ENCODE measurements around the gene SAMSN1. TPM values are rescaled to one million over a fixed set of nuclear protein-coding genes. Genes with fewer than 3 reads are reported as not detected.

Gene SAMSN1
- total RNA-seq, 1 donor = 149 TPM

GRCh38 chr21:14454016-14455009, 91.8 kb downstream of the SAMSN1 start:
- Histone ChIP-seq H3K9me3 (ENCODE audit: low read depth, low read length) (no peaks in the 10 kb centered on the region), H3K27me3 (ENCODE audit: insufficient read depth, low read length) (no peaks in the 10 kb centered on the region), H3K4me1 (ENCODE audit: insufficient read depth, low read length) (no peaks in the 10 kb centered on the region)

GRCh38 chr21:14453339-14454015, 92.6 kb downstream of the SAMSN1 start:
- Histone ChIP-seq H3K9me3 (ENCODE audit: low read depth, low read length) (no peaks in the 10 kb centered on the region), H3K4me1 (ENCODE audit: insufficient read depth, low read length) (no peaks in the 10 kb centered on the region), H3K4me3 (ENCODE audit: low read length) (no peak overlapping the region), H3K27me3 (ENCODE audit: insufficient read depth, low read length) (no peaks in the 10 kb centered on the region)

More at GRCh38 chr21:14454016-14455009, 91.8 kb downstream of the SAMSN1 start:
- H3K4me3 ChIP-seq (ENCODE audit: low read length) = no peak overlapping the region

- H3K9me3 ChIP-seq (ENCODE audit: low read depth, low read length) = no peaks in the 10 kb centered on the region
- H3K27me3 ChIP-seq (ENCODE audit: insufficient read depth, low read length) = no peaks in the 10 kb centered on the region
- no peaks in the 10 kb centered on the region for H3K4me1 ChIP-seq (ENCODE audit: insufficient read depth, low read length)
- H3K4me3 ChIP-seq (ENCODE audit: low read length) = no peak overlapping the region
These were observed 93.3 kb downstream of the SAMSN1 start for GRCh38 chr21:14452727-14453241.

GRCh38 chr21:14452031-14452726, 93.9 kb downstream of the SAMSN1 start:
- no peaks in the 10 kb centered on the region for H3K4me1 ChIP-seq (ENCODE audit: insufficient read depth, low read length)
- no peaks in the 10 kb centered on the region for H3K9me3 ChIP-seq (ENCODE audit: low read depth, low read length)
- no peaks in the 10 kb centered on the region for H3K27me3 ChIP-seq (ENCODE audit: insufficient read depth, low read length)
- H3K4me3 ChIP-seq (ENCODE audit: low read length) = no peak overlapping the region

GRCh38 chr21:14451546-14451945, 94.6 kb downstream of the SAMSN1 start:
- no peaks in the 10 kb centered on the region for H3K9me3 ChIP-seq (ENCODE audit: low read depth, low read length)
- no peak overlapping the region for H3K4me3 ChIP-seq (ENCODE audit: low read length)
- H3K4me1 ChIP-seq (ENCODE audit: insufficient read depth, low read length) = no peaks in the 10 kb centered on the region
- H3K27me3 ChIP-seq (ENCODE audit: insufficient read depth, low read length) = no peaks in the 10 kb centered on the region

- Histone ChIP-seq H3K4me1 (ENCODE audit: insufficient read depth, low read length) (no peaks in the 10 kb centered on the region), H3K9me3 (ENCODE audit: low read depth, low read length) (no peaks in the 10 kb centered on the region), H3K27me3 (ENCODE audit: insufficient read depth, low read length) (no peaks in the 10 kb centered on the region), H3K4me3 (ENCODE audit: low read length) (no peak overlapping the region)
These were observed 97.3 kb downstream of the SAMSN1 start for GRCh38 chr21:14448784-14449183.

GRCh38 chr21:14438211-14438610, 107.9 kb downstream of the SAMSN1 start:
- Histone ChIP-seq H3K9me3 (ENCODE audit: low read depth, low read length) (no peaks in the 10 kb centered on the region), H3K27me3 (ENCODE audit: insufficient read depth, low read length) (no peaks in the 10 kb centered on the region), H3K4me3 (ENCODE audit: low read length) (no peak overlapping the region), H3K4me1 (ENCODE audit: insufficient read depth, low read length) (peaks cover 3% of the 10 kb centered on the region)

- H3K4me3 ChIP-seq (ENCODE audit: low read length) = no peak overlapping the region
- peaks cover 3% of the 10 kb centered on the region for H3K4me1 ChIP-seq (ENCODE audit: insufficient read depth, low read length)
- H3K27me3 ChIP-seq (ENCODE audit: insufficient read depth, low read length) = no peaks in the 10 kb centered on the region
- no peaks in the 10 kb centered on the region for H3K9me3 ChIP-seq (ENCODE audit: low read depth, low read length)
These were observed 110.7 kb downstream of the SAMSN1 start for GRCh38 chr21:14435423-14435822.

Other genes starting within 250 kb of the SAMSN1 start
- gene HSPA13, start 163.2 kb downstream of the SAMSN1 start, total RNA-seq = 52.8 TPM

Measured in mononuclear cell (primary cell).